Esophagus squamous epithelium (tissue), 4 donors: ENCODE data around the gene FAM151A.

Experiments
- CTCF ChIP-seq, 6 experiments: fragments of 450-650 bp in 4 of 6; fragments of 200-600 bp in 2 of 6; sonication (generic) in 2 of 6; IDR thresholded peaks; one replicate each; pipeline ENCODE4 v1.5.1; 2016 to 2019; ENCODE audit warnings: antibody characterized with exemption in 6 of 6, mild to moderate bottlenecking in 4 of 6, moderate library complexity in 4 of 6
- POLR2A ChIP-seq, 4 donors: fragments of 450-650 bp; IDR thresholded peaks; one replicate each; pipeline ENCODE4 v1.6.1; 2017; ENCODE audit warnings: antibody characterized with exemption in 4 of 4, mild to moderate bottlenecking in 4 of 4, moderate library complexity in 3 of 4

- TF ChIP-seq CTCF (IDR thresholded peaks at IDR 0.05), result no peak
- TF ChIP-seq POLR2A (IDR thresholded peaks at IDR 0.05), result no peak
These were observed 13.9 kb downstream of the FAM151A start for GRCh38 chr1:54609301-54609921.
